KBM-7 (cell line): Measurements from ENCODE around the gene ATG2B.
A peak's percentile ranks its signal among the peaks of the same experiment; 100 is the strongest.

Experiments used
- DNase-seq: peaks from one replicate; pipeline ENCODE4 v3.0.0-alpha.2; 2015
- in situ Hi-C: fragments of 300-500 bp; cut with MboI; formaldehyde crosslinking; loops from 2 replicates; pipeline ENCODE4 v1.14.3; 2020; ENCODE audit warnings: low sequenced_read_pairs, low pct_unique_long_range_greater_than_20kb, mixed read lengths

The ATG2B gene, protein sequence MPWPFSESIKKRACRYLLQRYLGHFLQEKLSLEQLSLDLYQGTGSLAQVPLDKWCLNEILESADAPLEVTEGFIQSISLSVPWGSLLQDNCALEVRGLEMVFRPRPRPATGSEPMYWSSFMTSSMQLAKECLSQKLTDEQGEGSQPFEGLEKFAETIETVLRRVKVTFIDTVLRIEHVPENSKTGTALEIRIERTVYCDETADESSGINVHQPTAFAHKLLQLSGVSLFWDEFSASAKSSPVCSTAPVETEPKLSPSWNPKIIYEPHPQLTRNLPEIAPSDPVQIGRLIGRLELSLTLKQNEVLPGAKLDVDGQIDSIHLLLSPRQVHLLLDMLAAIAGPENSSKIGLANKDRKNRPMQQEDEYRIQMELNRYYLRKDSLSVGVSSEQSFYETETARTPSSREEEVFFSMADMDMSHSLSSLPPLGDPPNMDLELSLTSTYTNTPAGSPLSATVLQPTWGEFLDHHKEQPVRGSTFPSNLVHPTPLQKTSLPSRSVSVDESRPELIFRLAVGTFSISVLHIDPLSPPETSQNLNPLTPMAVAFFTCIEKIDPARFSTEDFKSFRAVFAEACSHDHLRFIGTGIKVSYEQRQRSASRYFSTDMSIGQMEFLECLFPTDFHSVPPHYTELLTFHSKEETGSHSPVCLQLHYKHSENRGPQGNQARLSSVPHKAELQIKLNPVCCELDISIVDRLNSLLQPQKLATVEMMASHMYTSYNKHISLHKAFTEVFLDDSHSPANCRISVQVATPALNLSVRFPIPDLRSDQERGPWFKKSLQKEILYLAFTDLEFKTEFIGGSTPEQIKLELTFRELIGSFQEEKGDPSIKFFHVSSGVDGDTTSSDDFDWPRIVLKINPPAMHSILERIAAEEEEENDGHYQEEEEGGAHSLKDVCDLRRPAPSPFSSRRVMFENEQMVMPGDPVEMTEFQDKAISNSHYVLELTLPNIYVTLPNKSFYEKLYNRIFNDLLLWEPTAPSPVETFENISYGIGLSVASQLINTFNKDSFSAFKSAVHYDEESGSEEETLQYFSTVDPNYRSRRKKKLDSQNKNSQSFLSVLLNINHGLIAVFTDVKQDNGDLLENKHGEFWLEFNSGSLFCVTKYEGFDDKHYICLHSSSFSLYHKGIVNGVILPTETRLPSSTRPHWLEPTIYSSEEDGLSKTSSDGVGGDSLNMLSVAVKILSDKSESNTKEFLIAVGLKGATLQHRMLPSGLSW (N-terminal part only)

GRCh38 chr14:96362965-96363750 is at the start of gene ATG2B, which contains the start of gene GSKIP:
TSS of gene ATG2B (minus strand) at chr14:96363341. CDS start at chr14:96362976, 365 bp downstream.
TSS of gene GSKIP (plus strand) at chr14:96363526. CDS start at chr14:96382248, 18,722 bp downstream.
- peak; percentile 87 for DNase-seq
- in situ Hi-C loops = no loop called here

DNA sequence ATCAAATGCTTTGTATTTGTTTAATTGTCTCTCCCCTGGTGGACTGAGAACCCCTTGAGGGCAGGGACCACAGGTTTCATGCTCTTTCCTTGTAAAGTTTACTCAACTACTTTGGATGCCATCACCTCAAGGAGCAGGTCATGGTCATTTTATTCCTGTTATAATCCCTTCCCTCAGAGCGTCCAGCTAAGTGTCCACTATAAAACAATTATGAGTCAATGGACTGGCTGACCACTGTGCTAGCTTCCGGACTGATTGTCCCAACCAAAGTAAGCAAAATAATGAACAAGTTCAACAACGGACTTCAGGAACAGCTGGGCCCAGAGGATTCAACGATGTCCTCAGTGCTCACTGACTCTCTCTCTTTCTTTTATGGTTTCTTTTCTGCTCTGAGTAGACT is 47.0 kb upstream of the ATG2B start:
- in situ Hi-C loops = no loop called here
- DNase-seq = no peak

GRCh38 chr14:96409701-96410100 is 46.6 kb upstream of the ATG2B start:
- no peak for DNase-seq
- in situ Hi-C loops = no loop called here

DNA sequence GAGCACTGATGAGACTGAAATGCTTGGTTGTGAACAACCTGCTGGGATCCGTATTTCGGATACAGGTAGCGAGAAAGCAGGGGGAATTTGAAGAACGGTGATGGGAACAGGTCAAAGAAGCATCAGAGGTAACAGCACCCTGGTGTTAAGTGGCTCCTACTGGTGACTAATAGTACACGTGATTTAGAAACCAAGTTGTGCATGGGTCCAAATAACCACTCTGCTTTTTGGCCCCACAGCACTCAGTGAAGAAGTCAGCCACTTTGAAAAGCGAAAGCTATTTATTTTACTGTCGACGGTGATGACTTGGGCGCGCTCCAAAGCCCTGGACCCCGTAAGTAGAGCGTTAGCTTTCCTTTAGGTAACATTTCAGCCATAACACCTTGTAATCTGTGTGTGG is 45.5 kb upstream of the ATG2B start:
- DNase-seq = no peak
- in situ Hi-C loops = no loop called here

GRCh38 chr14:96407935-96408570 is 44.9 kb upstream of the ATG2B start:
- no peak for DNase-seq
- in situ Hi-C loops = no loop called here

- DNase-seq = no peak
- in situ Hi-C loops = no loop called here
Observed at GRCh38 chr14:96405677-96406076, 42.5 kb upstream of the ATG2B start.

DNA sequence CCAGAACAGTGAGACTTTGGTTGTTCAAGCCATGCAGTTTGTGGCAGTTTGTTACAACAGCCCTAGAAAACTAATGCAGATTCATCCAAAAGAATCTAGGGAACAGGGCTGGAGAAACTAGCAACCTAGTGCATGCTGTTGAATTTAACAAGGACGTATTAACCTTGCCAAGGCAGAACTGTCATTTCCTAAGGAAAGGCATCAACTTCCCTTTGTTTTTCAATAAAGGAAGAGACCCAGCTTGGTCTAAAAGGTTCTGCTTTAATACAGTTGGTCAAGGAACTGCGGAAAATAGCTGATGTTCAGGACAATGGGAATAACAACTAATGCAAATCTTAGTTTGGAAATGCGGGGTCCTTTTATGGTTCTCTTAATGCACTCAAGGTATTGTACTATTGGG is 40.3 kb upstream of the ATG2B start:
- DNase-seq = no peak
- in situ Hi-C loops = no loop called here

DNA sequence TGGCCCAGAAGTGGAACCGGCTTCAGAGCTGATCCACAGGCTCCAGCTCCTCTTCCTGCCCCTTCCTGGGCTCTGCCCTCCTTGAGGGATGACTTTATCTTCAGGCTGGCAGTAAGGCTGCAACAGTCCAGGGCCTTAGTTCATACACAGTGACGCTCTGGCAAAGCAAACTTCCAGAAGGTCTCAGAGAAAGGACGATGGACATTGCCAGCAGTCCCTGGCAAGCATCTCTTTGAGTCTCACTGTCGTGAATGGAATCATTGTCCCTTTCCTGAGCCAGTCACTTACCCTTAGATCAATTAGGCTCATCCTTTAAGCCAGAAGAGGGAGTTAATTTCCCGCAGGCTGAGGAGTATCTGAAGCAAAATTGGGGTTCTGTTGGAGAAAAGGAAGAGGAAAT is 37.4 kb upstream of the ATG2B start:
- DNase-seq = no peak
- in situ Hi-C loops = no loop called here

GRCh38 chr14:96399405-96399804 is 36.3 kb upstream of the ATG2B start:
- in situ Hi-C loops = no loop called here
- no peak for DNase-seq

DNA sequence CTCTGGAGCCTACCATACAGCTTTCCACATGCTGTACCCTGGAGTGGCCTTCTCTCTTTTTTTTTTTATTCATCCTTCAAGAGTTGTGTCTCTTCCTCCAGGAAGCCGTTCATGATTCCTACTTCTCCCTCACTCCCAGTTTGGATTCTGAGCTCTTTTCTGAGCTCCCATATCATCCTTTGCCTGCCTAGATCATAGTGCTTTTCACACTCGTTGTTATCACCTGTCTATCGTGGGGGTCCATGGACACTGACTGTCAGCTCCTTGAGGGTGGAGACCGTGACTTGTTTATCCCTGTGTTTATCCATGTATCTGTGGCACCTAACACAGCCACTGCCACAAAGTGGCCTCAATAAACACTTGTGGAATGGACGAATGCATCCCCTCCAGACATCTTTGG is 35.8 kb upstream of the ATG2B start:
- DNase-seq = no peak
- in situ Hi-C loops = no loop called here

DNA sequence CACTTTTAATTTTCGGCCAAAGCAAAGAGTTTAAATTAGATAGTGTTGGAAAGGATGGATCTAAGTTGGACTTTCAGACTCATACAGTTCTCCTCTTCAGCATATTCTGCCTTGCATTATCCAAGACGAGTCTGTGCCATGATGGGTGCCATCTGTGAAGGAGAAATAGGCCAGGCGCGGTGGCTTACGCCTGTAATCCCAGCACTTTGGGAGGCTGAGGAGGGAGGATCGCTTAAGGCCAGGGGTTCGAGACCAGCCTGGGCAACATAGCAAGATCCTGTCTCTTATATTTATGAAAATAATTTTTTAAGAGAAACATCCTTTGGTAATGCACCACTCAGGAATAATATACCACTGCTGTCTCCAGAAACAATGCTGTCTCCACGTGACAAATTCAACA is 35.3 kb upstream of the ATG2B start:
- in situ Hi-C loops = no loop called here
- no peak for DNase-seq

- in situ Hi-C loops = no loop called here
- DNase-seq = no peak
Observed at GRCh38 chr14:96394047-96394815, 31.1 kb upstream of the ATG2B start.

DNA sequence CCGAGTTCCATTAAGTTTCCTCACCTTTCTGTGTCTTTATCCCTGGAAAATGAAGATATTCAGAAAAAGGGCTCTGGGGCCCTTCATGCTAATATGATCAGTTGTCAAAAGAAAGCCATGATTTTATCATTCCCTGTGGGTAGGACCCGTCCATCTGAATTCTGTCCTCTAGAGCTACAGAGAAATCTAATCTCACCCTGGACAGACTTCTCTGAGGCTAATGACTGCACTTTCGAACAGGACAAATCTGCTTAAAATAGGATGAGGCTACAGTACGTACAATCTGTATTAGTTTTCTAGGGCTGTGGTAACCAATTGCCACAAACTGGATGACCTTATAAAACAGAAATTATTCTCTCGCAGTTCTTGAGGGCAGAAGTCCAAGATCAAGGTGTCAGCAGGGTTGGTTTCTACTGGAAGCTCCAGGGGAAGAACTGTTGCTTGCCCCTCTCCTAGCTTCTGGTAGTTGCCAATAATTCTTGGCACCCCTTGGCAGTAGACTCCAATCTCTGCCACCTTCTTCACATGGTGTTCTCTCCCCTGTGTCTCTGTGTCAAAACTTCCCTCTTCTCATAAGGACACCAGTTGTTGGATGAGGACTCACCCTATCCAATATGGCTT is 30.0 kb upstream of the ATG2B start:
- no peak for DNase-seq
- in situ Hi-C loops = no loop called here

DNA sequence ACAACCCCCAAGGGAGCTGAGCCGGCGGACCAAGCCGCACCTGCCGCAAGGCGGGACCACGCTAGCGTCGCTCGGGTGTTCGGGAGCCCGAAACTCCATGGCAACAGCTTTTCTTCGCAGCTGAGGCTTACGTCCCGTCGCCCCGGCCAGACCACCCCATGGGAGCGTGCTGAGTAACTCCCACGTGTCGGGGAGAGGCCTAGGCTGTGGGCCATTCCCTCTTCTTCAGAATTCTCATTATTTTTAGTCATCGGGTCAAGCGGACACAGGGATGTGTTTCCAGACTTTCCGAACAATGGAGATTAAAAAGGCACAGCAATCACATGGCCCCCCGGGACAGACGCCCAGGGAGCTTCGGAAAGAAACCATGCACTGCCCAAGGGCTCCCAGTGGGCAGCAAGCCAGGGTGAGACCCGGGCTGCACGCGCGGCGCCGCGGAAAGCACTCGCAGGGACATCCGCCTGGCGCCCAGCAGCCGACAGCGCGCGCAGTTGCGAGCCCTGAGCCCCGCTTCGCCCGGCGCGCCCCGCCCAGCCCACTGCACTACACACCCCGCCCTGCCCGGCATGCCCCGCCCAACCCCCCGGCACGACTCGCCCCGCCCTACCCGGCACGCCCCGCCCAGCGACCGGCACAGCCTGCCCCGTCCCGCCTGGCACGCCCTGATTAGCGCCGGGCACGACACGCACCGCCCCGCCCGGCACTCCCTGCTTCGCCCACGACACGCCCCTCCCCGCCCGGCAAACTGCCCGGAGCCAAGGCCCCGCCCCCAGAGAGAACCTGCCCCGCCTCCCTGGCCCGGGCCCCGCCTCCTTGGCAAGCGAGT is 28.4 kb upstream of the ATG2B start:
- in situ Hi-C loops = no loop called here
- DNase-seq = peak; percentile 76

- DNase-seq = no peak
- in situ Hi-C loops = no loop called here
Observed at GRCh38 chr14:96390965-96391292, 27.8 kb upstream of the ATG2B start.

GRCh38 chr14:96385385-96385784 is 22.2 kb upstream of the ATG2B start:
- DNase-seq = no peak
- in situ Hi-C loops = no loop called here

DNA sequence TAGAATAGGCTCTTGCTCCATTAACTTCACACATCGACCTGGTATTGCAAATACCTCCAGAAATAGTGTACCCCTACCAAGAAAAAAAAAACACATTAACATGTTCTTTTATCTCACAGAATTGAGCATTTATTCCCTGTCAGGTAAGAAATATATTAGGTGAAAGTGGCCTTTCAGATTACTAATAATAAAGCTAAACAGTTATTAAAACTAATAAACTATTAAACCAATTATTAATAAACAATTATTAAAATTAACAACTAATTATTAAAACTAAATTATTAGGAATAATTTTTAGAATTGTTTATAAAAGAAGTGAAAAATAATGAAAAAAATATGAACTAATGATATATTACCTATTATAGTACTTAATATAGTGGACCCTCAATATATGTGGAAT is 21.6 kb upstream of the ATG2B start:
- in situ Hi-C loops = no loop called here
- DNase-seq = no peak
